Fibroblast of the conjunctiva (primary cell): Measurements from ENCODE around the gene ANKRD12.
"Not testable (repeated sequence)": the region's sequence is repeated elsewhere in the genome, so short reads cannot be mapped to it uniquely, and the experiment has no call there.

Experiments
- DNase-seq: peaks from one replicate; pipeline ENCODE4 v3.0.0-alpha.2; 2010; ENCODE audit warnings: low read depth

Gene ANKRD12

GRCh38 chr18:9136315-9137155, at the start of gene ANKRD12:
Gene ANKRD12 (plus strand): TSS chr18:9136781. CDS start chr18:9182433, 45,652 bp downstream.
- peak; percentile 93 for DNase-seq

DNA sequence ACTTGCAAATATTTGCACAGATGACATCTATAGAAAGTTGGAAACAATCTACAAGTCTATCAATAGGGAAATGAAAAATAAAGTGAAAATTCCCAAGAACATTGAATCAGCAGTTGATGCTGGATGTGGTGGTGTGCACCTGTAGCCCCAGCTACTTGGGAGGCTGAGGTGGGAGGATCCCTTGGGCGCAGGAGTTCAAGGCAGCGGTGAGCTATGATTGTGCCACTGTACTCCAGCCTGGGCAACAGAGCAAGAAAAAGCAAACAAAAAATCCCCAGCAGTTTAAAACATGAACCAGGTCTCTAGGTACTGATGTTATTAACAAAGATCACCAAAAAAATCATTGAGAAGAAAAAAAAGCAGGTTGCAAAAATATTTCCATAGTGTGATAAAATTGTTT, 49.4 kb upstream of the ANKRD12 start:
- DNase-seq: no peak

GRCh38 chr18:9088252-9088651, 48.3 kb upstream of the ANKRD12 start:
- DNase-seq: no peak

DNA sequence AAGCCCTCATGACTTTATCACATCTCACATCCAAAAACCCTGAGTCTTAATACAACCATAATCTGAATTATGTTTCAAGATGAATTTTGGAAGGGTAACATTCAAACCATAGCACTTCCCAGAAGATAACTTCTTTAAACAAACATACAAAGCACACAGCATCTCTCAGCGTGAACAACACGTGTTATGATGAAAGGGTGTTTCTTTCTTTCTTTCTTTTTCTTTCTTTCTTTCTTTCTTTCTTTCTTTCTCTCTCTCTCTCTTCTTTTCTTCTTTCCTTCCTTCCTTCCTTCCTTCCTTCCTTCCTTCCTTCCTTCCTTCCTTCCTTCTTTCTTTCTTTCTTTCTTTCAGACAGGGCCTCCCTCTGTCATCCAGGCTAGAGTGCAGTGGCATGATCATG, 47.9 kb upstream of the ANKRD12 start:
- DNase-seq: not testable (repeated sequence)

GRCh38 chr18:9090578-9090977, 46.0 kb upstream of the ANKRD12 start:
- DNase-seq: no peak

GRCh38 chr18:9091066-9091476, 45.5 kb upstream of the ANKRD12 start:
- no peak for DNase-seq

GRCh38 chr18:9092665-9093064, 43.9 kb upstream of the ANKRD12 start:
- no peak for DNase-seq

- not testable (repeated sequence) for DNase-seq
These were observed 43.5 kb upstream of the ANKRD12 start for GRCh38 chr18:9093109-9093508.

GRCh38 chr18:9094307-9095226, 42.0 kb upstream of the ANKRD12 start:
- peak; percentile 86 for DNase-seq

DNA sequence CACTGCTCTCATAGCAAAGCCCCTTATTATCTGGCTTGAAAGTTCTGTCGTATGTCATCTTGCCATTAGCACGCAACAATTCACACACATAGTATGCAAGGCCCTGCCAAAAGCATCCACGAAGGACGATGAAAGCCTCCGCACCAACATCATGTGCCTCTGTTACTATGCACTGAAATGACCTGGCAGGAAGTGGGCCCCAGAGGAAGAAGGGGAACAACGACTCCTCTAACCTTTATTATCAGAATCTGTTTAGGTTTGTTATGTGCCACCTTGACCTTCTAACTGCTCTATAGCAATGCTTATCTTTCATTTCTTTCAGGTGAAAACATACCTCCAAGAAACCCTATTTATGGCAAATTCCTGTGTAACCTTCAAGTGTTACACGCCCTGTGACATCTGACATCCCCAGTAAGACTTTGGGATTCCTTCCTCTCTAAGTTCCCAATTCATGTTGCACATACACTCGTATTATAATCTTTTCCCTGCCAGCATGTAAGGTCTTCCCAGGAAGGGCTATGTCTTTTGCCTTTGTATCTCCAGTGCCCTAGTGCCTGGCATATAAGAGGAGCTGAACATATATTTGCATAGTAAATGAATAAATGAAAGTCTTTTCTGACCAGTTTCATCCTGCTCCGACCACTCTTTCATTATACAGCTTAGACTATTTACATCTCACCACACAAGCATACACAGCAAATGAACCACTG, 41.1 kb upstream of the ANKRD12 start:
- DNase-seq: no peak

GRCh38 chr18:9096007-9096371, 40.6 kb upstream of the ANKRD12 start:
- DNase-seq: no peak

DNA sequence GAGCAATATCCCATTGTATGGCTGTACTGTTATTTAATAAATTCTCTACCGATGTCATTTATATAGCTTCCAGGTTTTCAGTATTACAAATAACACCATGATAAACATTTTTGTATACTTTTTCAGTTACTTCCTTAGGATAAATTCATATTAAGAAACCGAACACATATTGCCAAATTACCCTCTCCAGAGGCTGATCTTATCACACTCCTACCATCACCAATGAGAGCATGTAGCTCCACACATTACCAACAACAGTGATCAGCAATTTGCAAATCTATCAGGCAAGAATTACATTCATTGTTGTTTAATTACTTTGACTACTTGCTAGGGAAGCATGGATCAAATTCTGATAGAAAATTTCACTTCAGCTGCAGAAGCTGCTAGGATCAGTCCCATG, 39.9 kb upstream of the ANKRD12 start:
- no peak for DNase-seq

DNA sequence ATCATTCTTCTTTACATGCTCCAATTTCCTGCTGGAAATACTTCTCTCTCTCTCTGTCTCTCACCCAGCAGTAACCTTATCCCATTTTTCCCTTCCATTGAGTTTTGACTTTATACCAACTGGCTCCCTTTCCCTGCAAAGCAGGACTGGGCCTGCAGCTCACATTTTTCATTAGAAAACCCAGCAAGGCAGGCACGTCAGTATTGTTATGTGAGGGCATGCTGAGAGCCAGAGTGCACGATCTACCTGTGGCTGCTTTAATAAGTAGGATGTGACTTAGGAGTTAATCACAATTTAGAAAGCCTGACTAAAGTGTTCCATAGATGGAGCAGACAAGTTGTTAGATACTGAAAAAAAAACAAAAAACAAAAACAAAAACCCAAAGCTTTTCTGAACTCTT, 39.2 kb upstream of the ANKRD12 start:
- no peak for DNase-seq

DNA sequence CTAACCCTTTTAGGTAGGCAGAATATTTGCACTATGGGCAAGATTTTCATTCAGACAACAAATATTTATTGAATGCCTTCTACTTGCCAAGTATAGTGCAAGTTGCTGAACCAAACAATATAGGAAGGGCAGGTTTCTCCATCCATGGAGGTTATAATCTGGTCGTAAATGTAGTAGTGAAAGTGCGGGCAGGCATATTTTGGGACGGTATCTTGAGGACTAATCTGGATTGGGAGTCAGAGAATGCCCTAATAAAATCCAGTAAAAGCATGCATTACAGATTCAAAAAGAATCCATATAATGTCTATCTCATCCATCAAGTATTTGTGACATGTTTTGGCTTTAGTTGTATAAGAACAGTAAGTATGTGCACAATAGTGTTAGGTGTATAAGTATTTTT, 35.8 kb upstream of the ANKRD12 start:
- no peak for DNase-seq

GRCh38 chr18:9101730-9102507, 34.7 kb upstream of the ANKRD12 start:
- DNase-seq: peak; percentile 49

GRCh38 chr18:9102508-9103375, 33.8 kb upstream of the ANKRD12 start, which contains the start of gene NDUFV2:
Gene NDUFV2 (plus strand): TSS chr18:9102699. CDS start chr18:9102744, 45 bp downstream.
- peak; percentile 89 for DNase-seq

- DNase-seq: peak; percentile 29
These were observed 33.2 kb upstream of the ANKRD12 start for GRCh38 chr18:9103376-9103873.

DNA sequence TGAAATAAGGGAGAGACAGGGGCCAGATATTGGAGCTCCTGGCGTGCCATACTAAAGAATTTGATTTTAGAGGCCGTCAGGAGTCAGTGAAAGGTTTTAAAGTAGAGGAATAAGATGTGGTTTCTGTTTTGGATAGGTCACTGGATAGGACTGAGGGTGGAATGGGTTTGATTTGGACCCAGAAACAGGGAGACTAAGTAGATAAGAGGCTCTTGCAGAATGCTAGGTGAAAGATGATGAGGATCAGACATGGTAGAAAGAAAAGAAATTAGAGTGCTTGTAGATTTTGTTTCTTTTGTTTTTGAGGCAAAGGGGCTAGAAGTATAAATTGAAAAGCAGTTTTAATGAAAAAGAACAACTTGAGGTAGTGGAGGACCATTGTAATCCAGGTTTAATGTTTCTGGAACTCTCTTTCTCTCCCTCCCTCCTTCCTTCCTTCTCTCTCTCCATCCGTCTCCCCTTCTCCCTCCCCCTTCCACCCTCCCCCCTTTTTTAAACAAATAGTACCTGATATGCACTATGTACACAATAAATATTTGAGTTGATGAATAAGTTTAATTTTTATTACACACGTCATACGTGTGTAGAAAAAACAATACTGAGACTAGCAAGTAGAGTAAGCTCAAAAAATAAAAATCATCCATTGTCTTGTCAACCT, 32.2 kb upstream of the ANKRD12 start:
- no peak for DNase-seq

- DNase-seq: no peak
These were observed 31.2 kb upstream of the ANKRD12 start for GRCh38 chr18:9105420-9105819.

- DNase-seq: no peak
These were observed 30.5 kb upstream of the ANKRD12 start for GRCh38 chr18:9106094-9106493.
